ENCODE results near the gene TRAPPC1.

The TRAPPC1 gene

DNA sequence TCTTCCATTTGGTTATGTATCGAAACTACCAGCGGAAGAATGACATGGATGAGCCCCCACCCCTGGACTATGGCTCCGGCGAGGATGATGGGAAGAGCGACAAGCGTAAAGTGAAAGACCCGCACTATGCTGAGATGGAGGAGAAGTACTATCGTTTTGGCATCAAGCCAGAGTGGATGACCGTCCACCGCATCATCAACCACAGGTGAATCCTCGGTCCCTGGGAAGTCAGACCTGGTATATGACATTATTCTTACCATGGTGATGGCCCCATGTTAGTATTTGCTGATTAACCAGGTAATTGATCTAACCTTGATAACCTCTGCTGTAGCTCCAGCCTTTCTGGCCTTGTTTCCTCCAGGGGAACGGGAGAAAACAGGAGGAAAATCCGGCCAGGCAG, 34.7 kb downstream of the TRAPPC1 start:
- DNase-seq = peak; percentile 6

- DNase-seq = peak; percentile 8
These were observed 36.9 kb downstream of the TRAPPC1 start for GRCh38 chr17:7894866-7895265.

GRCh38 chr17:7894226-7894625, 37.5 kb downstream of the TRAPPC1 start:
- DNase-seq = no peak

DNA sequence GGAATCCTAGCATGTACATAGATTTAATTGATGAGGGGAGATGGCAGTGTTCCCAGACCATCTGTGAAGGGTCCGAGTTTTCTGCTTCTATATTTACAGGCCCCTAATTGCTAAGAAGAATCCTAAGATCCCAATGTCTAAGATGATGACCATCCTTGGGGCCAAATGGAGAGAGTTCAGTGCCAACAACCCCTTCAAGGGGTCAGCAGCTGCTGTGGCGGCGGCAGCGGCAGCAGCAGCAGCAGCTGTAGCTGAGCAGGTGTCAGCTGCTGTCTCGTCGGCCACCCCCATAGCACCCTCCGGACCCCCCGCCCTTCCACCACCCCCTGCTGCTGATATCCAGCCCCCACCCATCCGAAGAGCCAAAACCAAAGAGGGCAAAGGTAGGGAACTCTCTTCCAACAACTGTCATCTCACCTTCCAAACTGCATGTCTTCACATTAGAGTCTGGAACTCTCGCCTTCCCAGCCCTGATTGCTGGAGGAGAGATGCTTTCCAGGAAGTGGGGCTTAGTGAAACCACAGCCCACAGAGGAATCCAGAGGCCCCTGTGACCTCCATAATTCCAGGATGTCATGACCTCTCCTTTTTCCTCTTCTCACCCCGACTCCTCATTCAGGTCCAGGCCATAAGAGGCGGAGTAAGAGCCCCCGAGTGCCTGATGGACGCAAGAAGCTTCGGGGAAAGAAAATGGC, 38.4 kb downstream of the TRAPPC1 start:
- peak; percentile 45 for DNase-seq

DNA sequence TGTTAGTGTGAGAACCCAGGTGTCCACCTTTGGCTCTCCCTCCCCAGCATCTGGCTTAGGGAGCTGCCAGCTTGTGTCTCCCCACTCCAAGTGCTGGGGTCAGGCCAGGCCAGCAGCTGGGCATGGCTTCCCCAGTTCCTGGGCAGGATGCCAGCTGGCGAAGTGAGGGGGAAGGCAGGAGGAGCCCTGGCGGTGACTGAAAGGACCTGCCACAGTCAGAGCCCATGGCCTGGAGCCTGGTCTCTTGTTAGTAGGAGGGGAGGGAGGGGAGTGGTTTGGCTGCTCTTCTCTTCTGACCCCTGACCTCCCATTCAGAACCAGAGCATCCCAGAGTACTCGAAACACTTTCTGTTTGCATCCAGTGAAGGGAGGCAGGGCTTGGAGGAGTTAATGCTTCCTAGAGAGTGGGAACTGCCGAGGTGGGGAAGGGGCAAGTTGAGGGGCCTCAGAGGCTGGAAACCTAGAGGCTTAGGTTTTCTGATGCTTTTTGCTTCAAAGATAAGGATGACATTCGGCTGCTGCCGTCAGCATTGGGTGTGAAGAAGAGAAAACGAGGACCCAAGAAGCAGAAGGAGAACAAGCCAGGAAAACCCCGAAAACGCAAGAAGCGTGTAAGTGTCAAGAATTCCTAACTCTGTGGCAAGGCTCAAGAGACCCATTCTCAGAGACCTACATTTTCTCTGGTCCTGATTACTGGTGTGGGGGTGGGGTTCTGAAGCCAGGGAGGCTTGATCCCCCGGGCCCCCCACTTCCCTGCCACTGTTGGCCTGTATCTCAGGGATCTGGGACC, 42.4 kb downstream of the TRAPPC1 start:
- peak; percentile 96 for DNase-seq

DNA sequence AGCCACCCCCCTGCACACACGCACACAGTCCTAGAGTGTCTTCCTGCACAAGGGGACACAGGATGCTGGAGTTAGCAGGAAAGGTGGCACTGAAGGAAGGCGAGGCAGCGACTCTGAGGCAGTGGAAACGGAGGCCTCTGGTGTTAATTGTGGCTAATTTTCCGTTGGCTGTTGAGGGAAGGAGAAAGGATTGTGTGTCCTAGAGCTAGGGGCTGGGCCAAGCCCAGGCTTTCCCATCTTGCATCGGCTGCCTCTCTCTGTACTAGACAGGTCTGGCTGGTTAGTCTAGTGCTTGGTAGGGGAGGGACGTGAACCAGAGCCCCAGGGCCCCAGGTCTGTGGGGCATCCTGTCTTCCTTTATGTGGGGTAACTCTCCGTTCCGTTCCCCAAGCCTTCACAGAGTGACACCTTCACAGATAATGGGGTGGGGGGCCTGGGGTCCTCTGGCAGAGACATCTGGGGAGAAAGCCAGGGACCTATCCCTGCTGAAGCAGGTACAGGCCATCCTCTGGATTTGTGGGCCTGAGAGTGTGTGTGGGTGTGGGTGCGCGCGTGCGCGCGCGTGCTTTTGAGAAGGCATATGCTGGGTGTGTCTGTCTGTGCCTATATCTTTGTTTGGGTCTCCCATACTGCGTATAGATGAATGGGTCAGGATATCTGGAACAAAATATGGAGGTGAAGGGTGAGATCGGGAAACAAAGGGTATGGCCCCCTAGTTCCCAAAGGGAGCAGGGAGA, 43.4 kb downstream of the TRAPPC1 start, which contains the start of gene CHD3:
Gene CHD3, plus strand, starts transcription at position 606 of the 737 bp plus-strand sequence. CDS start 212 bp downstream, outside the sequence.
- no peak for DNase-seq

DNA sequence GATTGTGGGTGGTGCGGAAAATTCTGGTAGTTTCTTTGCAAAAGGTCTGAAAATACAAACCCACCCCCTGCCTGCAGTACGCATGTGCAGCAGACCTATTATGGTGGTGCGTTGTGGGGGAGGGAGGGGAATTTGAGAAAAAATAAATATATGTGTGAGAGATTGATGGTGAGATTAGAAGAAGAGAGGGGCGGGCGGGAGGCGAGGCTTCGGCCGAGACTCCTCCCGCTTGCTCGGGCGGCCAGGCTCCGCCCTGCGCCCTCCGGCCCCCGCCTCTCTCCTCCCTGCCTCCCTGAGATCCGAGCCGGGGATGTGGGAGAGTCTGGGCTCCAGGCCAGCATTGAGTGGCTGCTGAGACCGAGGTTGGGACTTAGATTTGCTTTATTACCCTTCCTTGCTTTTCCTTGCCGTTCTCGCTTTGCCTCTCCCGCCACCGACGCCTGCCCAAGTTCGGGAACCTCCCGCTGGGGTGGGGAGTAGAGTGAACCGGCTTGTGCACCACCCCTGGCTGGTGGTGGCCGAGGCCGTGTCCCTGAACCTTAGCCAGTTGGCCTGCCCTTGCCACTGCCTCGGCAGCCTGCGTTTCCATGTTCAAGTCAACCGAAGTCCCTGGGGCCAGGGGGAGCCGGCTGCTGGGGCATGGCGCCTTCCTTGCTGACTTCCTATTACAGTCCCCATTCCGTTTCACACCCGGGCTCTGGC, 44.1 kb downstream of the TRAPPC1 start:
- DNase-seq = peak; percentile 98

- DNase-seq = no peak
These were observed 44.7 kb downstream of the TRAPPC1 start for GRCh38 chr17:7887038-7887481.

DNA sequence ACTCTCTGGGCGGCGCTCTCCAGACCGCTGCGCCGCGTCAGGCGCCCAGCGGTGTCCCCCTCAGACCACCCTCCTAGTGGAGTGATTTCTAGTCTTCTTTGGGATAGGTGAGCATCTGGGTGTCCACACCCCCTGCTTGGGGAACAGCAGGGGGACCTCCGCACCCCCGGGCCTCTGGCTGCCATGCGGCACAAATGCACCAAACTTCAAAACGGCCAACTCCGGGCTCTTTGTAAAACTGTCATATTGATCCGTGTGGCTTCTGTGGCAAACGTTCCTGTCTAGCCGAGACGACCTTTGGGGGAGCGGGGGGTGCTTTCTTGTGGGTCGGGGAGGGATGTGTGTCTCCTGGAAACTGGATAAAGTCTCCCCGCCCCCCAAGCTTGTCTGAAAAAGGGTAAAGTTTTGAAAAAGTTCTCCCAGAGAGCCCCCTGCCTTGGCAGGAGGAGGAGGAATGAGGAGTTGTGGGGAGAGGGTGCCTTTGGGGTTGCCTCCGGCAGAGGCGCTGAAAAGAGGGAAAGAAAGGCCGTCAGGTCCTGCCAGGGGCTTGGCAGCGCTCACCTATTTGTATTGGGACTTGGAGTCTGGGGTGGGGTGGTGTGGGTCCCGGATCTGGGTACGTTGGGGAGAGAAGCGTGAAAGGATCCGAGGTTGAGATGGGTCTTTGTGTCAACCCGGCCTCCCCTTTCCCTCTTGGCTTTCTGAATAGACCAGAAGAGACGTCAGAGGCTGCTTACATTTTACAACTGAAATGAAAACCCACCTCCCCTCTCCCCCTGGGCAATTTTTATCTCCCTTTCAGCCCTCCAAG, 45.3 kb downstream of the TRAPPC1 start:
- DNase-seq = peak; percentile 71

GRCh38 chr17:7885367-7886226, 46.1 kb downstream of the TRAPPC1 start:
- peak; percentile 76 for DNase-seq

DNA sequence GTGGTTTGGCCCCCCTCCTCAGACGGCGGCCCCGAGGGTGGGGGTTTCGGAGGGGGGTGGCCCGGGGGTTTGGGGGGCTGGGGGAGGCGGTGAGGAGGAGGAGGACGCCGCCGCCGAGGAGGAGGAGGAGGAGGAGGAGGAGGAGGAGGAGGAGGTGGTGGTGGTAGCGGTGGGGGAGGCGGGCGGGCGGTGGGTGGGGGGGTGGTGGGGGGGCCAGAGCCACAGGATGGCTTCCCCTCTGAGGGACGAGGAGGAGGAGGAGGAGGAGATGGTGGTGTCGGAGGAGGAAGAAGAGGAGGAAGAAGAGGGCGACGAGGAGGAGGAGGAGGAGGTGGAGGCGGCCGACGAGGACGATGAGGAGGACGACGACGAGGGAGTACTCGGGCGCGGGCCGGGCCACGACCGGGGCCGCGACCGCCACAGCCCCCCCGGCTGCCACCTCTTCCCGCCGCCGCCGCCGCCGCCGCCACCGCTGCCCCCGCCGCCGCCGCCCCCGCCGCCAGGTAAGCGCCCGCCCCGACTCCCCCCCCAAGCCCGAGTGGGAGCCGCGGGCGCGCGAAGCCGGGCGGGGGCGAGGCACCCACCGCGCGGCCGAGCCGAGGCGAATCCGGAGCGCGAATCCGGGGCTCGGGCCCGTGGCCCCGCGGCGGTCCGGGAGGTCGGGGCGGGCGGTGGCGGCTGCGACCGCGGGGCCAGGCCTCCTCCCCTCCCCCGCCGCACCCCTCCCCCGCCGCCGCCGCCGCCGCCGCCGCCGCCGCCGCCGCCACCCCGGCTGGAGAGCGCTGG, 47.0 kb downstream of the TRAPPC1 start:
- peak; percentile 59 for DNase-seq

DNA sequence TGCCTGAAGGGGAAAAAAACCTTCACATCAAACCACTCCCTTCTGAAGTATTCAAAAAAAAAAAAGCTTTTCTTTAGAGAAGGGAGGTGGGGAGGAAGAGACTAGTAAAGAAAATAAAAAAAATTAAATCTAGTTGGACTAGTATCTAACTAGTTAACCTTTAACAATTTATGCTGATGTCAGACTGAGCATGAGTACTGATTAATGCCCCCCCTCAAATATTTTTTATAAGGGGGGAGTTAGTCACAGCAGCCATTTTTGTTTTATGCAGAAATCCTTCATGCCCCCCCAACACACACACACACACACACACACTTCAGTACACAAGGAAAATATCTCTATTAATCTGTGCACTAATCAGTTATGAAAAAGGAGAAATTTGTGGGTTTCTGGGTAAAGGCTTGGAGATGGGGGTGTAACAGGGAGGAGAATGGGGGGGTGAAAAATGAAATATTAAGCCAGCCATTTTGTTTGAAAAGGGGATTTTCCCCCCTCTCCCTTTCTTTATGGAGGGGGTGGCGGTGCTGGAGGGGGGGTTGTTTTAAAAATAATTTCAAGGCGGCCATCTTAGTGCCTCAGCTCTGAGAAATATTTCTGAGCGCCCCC, 47.9 kb downstream of the TRAPPC1 start:
- peak; percentile 49 for DNase-seq

DNA sequence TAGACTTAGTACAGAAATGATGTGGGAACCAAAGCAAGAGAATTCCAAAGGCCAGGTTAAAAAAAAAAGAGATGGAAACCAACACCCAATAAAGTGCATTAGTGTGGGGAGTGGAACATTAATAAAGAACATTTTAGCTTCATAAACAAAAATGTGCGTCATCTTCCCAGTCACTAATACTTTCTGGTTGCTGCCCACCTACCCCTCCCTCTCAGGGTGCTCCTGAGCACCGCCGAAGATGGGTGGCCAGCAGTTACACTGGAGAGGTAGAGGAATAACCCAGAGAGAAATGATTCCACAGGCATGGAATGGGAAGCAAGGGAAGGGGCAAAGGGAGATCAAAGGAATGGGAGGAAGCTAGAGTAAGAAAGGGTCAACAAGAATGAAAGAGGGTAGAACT, 49.1 kb downstream of the TRAPPC1 start:
- no peak for DNase-seq

GRCh38 chr17:7882068-7882467, 49.7 kb downstream of the TRAPPC1 start:
- no peak for DNase-seq

DNA sequence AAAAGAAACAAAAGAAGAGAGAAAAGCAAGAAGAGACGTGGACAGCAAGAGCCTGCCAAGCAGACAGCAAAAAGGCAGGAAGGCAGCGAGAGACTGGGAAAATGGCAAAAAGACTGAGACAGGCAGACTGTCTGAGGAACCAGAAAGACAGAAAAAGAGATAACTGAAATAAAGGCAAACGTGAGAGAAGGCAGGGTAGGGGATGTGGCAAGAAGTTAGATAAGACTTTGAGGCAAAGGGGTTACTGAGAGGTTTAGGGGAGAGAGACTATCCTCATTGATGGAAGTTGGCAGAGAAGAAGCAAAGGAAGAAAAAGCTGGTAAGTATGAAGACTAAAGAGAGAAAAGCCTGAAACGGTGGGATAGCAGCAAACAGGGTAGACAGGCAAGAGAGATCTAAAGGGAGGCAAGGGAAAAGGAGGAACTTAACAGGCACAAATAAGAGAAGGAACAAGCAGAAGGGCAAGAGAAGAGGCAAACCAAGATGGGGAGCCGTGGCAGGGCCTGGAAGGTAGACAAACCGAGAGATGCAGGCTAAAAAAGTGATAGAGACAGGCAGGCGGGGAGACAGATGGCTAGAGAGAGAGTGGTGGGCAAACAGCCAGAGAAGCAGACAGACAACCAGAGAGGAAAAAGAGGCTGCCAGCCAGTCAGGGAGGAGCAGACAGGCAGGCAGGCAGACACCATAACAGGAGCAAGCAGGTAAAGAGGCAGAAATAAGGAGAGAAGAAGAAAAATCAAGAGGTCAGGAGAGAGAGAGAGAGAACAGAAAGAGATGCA, 50.3 kb downstream of the TRAPPC1 start:
- peak; percentile 47 for DNase-seq
